G401.6 (cell line): ENCODE data around the gene GDF7.

Source experiments
- FAIRE-seq: peaks from 2 replicates; lab custom pipeline; 2012; peaks lifted over from hg19 to GRCh38; lab: Jason Lieb, UNC

Gene GDF7

DNA sequence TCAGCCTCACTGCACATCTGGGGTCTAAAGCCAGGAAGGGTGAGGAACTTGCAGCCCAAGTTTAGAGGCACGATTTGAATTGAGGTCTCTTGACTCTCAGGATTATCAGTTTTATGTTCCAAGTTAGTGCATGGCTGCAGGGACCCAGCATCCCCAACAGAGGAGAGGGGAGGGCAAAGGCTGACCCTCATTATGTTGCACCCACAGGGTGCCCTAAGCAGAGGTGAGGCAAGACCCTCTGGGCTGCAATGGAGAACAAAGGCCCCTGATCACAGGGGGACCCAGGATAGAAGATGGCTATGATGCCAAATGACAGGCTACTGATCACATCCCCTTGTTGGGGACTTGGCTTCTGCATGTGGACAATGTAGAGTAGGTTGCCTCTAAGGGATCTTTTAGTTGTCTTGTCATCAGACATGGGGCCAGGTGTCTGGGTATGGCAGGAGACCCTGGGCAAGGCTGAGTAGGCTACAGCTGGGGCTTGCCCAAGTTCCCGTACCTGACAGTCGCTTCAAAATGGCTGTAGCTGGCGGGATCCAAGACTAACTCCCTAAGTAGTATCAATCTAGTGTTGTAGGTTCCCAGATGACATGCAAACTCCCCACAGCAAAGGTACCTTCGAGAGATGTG, 4.5 kb upstream of the GDF7 start:
- no peak for FAIRE-seq

DNA sequence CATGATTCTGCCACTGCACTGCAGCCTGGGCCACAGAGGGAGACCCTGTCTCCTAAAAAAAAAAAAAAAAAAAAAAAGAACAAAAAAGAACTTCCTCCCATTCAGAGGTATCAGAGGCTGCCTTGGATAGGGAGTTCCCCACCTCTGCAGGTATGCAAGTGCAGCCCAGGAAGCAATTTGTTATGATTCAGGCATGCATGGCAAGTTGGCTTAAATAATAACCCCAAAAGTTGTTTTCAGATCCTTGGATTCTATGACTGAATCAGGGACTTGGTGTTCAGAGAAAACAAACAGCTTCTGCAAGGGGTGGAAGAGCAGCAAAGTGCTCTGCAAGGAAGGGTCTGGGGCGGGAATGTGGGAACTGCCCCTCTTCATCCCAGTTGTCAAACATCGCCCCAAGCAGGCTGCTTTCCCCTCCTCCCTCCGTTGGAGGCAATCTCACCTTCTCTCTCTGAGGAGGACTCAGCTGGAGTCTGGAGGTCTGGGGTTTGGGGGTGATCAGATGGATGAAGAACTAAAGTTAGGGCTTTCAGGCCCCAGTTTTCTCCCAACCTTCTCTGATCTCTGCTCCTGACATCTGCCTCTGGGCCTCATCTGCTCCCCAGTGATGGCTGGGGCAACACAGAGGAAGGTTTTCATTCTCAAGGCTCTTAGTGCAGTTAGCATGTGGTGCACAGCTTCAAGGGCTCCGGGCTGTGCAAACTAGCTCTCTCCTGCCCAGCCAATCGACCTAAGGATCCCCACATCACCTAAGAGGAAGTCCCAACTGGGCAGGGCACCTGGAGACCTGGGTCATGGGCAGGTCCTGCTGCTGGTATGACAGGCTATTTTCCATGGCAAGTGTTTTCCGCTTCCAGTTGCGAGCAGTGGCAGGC, 3.5 kb upstream of the GDF7 start:
- no peak for FAIRE-seq

DNA sequence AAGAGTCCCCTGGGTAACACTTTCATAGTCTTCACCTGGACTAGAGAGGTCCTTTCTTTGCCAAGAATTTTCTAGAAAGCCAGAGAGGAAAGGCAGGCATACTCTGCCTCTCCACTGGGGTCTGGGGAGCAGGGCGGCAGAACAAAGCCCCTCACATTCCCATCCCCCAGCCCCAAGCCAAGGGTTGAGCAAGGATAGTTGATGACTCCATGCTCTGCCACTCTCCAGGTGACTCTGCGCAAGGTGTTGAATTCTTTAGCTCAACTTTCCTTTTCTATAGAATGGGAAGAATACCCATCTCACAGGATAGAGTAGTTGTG, 2.9 kb upstream of the GDF7 start:
- FAIRE-seq, result no peak

DNA sequence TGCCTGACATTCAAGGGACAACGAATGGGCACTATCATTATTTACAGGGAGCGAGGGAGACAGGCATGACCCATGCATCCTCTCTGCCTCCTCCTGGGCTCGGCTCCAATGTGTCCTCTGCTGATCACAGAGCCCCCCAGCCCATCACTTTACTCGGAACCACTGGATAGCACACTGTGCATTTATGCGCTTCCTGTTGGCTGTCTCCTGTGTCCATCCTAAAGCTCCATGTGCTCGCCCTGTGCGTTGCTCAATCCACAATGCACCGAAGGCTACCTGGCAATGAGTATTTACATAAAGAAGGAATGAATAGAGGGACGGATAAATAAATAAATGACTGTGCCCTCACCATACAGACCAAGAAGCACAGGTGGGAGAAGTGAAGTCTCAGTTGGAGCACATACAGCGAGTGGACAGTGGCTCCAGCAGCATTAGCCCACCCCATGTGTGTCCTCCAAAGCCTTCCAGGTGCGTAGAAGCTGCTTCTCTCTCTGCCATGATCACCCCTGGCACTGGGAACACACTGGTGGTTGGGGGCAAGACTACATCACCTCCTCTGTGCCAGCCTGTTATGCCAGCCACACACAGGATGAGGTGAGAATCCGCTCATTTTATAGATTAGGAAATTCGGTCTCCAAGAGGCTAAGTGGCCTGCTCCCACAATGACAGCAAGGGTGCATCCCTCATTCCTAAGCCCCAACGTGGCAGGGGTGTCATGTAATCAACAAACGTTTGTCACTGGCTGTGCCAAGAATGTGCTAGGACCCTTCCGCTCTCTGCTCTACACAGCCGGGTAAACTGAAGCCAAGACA, 2.3 kb upstream of the GDF7 start:
- FAIRE-seq, result no peak

DNA sequence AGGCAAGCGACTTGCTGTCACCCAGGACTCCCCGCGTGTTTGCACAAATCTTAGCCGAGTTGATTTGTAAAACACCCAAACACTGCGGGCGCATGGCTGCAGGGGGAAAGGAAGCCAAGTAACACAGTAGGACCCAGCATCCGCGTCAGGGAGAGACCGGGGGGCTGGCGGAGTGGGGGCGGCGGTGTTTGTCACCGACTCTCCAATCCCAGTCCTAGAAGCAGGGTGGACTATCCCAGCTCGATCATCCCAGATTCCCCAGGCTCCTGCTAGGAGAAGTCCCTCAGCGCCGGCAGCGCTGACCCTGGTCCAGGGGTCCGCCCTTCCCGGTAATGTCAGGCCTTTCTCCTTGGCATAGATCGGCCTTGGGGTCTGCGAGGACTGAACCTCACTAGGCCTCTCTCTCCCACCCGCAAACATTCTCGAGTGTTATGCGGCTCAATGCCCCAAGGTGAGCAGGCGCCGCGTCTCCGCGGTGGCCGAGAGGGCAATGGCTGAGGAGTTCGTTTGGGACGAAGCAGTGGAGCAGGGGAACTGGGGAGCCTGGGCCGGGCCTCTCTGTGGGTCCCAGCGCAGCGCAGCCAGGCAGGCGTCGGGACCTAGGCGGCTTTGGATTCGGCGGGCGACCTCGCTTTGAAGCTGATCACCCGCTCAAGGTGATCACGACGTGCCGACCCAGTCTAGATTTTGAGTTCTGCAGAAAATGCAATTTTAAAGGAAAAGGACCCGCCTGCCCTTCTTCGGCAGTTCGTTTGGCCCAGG, 1.5 kb upstream of the GDF7 start:
- FAIRE-seq, result no peak

DNA sequence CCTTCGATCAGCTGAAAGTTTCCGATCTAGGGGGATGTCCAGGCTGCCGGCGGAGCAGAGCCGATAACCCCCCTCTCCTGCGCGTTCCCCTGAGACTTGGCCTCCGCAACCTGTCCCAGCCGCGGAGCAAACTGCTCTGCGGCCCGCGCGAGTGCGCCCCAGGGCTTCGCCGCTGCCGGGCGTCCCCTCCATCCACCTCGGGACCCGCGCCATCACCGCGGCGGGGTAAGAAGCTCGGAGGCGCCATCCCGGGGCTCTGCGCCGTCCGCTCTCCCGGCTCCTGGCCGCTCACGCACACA, 990 bp upstream of the GDF7 start:
- FAIRE-seq, result no peak

DNA sequence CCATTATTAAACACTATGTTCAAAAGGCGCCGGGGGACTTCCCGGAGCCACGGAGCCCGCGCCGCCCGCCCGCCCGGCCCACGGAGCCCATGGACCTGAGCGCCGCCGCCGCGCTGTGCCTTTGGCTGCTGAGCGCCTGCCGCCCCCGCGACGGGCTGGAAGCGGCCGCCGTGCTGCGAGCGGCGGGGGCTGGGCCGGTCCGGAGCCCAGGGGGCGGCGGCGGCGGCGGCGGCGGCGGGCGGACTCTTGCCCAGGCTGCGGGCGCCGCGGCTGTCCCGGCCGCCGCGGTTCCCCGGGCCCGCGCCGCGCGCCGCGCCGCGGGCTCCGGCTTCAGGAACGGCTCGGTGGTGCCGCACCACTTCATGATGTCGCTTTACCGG, 197 bp downstream of the GDF7 start:
- FAIRE-seq, result no peak

DNA sequence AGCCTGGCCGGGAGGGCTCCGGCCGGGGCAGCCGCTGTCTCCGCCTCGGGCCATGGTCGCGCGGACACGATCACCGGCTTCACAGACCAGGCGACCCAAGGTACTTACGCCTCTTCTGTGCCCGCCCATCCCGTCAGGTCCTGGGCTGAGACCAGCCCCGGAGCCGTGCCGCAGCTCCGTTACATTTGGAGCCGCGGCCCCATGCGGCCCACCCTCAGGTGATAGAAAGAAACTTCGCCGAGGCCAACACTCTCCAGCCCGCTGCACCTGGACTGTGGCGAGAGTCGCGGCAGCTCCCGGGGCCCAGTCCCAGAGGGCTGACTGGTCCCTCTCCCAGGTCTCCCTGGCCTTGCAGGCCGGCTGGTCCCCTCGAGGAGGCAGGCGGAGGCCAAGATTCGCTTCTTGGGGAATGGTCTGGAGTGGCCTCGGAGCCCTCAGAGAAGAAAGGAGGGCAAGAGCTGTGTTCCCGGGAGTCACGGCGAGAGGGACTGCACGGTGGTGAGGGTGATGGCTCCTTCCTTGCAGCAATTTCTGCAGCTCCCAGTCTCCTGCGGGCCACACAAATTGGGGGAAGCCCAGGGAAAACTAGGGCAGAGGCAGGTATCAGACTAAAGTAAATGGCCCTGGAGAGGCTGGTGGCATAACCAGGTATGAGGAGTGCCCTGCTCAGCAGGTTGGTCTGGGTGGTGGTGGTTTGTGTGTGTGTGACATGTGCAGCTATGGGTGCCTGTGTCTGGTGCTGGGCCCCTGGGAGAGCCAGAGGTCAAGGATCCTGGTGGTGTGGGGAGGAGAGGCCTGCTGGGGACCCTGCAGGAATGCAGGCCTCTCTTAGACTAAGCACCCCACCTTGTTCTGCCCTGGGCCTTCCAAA, 822 bp downstream of the GDF7 start:
- FAIRE-seq, result no peak

DNA sequence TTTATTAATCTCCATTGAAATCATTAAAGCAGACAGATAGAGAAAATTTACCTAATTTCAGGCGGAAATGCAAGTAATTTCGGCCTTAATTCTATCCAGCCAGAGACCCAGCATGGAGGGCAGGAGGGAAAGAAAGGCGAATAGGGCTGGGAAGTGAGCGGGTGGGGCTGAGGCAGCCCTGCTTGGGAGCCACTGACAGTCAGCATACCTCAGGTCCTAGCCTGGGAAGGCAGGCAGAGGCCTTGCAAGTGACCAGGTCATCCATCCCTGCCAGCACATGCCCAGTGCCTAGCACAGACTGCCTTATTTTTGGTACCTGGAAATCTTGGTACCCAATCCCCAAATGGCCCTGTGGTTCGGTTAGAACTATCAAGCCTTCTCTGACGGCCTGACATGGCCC, 1.5 kb downstream of the GDF7 start:
- no peak for FAIRE-seq

DNA sequence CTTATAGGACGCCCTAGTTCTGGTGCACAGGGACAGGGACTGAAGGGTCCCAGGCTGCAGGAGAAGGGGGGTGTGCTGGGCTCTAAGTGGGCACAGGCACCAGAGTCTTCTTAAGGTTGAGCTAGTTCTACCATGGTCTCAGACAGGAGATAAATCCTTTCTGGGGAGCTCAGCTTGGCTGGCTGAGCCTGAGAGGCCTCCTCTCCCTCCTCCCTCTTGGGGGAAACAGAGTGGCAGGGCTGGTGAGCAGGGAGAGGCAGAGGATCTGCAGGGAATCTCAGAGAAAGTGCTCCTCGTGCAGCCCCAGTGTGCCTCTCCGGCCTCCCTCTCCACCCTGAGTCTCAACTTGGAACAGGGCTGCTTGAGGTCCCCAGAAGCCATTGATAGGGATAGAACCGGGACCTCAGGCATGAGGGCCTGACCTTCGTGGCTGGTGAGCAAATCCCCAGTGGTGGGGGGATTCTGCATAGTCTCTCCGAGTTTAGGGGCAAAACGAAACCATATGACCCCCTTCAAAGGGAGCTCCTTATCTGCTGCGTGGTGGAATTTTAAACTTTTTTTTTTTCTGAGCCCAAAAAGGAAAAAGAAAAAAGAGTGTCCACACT, 2.0 kb downstream of the GDF7 start:
- FAIRE-seq, result no peak

DNA sequence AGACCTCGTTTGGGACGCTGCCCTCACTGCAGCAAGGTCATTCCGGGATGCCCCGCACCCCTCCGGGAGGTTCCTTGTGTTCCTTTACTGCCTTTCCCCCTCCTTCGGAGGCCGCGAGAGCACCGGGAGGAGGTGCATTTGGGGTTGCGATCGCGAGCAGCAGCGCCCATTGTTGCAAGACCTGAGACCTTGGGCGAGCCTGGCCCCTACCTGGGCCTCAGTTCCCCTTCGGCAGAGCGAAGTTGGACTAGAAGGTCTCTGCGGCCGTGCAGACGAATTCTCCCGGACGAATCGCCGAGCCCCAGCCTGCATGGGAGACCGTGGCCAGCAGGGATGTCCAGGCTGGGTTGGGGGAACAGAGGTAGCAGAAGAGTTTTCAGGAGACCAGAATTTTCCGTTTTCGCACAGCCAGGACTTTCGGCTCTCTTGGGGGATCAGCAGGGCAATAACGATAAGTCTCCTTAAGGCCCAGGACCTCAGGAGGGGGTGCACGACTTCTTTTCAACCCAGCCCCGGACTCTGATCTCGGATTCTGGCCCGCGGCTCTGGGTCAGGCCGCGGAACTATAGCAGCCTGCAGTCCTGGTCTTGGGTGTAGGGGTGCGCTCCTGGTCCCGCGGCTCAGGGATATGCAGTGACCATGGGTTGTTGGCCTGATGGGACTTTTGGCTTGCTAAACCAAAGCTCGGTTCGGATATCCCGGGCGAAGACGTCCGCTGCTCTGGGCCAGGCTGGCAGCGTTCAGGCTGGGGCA, 2.8 kb downstream of the GDF7 start:
- no peak for FAIRE-seq

DNA sequence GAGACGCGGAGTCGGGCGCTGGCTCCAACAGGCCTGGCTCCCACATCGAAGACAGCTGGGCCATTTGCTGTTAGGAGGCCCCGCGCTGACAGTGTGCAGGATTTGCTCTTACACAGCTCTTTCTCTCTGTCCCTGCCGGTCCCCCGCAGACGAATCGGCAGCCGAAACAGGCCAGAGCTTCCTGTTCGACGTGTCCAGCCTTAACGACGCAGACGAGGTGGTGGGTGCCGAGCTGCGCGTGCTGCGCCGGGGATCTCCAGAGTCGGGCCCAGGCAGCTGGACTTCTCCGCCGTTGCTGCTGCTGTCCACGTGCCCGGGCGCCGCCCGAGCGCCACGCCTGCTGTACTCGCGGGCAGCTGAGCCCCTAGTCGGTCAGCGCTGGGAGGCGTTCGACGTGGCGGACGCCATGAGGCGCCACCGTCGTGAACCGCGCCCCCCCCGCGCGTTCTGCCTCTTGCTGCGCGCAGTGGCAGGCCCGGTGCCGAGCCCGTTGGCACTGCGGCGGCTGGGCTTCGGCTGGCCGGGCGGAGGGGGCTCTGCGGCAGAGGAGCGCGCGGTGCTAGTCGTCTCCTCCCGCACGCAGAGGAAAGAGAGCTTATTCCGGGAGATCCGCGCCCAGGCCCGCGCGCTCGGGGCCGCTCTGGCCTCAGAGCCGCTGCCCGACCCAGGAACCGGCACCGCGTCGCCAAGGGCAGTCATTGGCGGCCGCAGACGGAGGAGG, 3.5 kb downstream of the GDF7 start:
- no peak for FAIRE-seq

DNA sequence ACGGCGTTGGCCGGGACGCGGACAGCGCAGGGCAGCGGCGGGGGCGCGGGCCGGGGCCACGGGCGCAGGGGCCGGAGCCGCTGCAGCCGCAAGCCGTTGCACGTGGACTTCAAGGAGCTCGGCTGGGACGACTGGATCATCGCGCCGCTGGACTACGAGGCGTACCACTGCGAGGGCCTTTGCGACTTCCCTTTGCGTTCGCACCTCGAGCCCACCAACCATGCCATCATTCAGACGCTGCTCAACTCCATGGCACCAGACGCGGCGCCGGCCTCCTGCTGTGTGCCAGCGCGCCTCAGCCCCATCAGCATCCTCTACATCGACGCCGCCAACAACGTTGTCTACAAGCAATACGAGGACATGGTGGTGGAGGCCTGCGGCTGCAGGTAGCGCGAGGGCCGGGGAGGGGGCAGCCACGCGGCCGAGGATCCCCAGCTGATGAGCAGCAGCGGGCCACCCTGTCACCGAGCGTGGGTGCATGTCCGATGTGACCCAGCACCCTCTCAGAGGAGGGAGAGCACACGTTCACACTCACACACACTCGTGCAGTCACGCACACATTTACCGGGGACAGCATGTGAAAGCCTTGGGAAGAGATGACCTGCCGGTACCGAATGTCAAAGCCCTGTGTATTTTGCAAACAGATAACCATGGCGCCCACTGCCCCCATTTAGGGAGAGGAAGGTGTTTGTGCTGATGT, 4.2 kb downstream of the GDF7 start:
- no peak for FAIRE-seq

DNA sequence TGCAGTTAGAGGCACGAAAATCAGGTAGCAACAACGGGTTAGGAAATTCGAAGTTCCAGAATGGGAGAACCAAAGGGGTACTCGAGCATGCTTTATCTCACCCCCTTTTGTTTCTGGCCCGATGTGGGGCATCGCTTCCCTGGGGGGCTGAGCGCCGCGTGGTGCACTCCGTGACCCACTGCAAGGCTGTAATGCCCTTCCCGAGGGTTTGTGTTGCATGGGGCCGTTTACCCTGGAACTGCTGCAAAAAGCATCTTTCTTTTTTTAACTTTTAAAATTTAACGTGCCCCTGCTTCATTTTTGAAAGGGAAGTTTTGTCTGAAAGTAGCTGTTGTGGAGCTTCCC, 4.8 kb downstream of the GDF7 start:
- no peak for FAIRE-seq

DNA sequence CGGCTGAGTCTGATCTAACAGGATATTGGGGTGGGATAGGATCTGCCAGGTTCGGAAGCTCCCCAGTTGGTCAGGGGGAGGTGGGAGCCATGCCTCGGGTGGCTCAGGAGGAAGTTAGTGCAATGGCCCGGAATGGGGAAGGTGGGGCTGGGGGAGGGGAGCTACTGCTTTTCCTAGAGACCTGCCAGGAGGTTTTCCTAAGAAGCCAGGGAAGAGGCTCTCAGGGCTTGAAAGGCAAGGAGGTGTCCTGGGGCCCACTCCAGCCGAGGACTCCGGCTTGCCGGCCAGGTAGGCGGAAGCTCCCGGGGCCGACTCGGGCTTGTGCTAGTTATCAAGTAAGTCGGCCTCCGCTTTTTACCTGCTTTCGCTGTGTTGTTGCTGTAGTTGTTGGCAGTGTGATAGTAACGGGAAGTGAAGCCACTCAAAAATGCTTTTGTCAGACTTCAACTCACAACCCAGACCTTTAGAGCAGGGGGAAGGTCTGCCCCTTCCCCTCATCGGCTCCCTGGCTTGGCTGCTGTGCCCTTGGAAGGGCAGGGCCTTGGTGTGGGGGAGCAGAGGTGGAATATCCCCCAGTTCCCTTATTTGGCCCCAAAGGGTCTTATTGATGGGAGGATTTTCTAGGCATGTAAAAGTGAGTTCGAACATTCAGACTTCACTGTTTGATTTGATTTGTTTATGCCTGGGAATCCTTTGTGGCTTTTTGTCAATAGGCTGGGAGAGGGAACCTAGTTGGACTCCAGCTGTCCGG, 5.4 kb downstream of the GDF7 start:
- no peak for FAIRE-seq

DNA sequence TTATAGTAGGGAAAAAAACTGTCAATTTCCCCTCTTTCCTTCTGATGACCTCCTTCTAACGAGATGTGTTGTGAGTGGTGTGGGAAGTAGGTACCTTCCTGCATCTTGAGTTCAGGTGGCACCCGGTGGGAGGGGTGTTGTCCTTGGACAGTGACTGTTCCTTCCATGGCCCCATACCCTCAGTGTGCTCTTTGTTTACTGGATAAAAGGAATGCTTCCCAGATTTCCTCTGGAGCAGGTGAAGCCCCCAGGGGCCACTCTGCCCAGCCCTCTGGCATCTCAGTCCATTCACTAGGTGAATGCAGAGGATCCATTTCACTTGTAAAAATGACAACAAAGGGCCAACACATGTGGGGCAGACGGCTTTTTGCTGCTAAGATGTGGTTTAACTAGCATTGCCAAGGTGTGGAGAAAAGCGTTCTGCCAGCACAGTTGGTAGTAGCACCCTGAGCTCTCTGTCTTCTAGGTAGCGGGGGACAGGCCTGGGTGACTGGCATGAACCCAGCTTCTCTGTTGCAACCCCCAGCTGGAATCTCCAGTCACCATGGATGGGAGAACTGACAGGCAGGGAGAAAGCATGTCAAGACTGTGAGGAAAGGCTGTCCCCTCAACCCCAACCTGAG, 6.9 kb downstream of the GDF7 start:
- FAIRE-seq, result no peak

DNA sequence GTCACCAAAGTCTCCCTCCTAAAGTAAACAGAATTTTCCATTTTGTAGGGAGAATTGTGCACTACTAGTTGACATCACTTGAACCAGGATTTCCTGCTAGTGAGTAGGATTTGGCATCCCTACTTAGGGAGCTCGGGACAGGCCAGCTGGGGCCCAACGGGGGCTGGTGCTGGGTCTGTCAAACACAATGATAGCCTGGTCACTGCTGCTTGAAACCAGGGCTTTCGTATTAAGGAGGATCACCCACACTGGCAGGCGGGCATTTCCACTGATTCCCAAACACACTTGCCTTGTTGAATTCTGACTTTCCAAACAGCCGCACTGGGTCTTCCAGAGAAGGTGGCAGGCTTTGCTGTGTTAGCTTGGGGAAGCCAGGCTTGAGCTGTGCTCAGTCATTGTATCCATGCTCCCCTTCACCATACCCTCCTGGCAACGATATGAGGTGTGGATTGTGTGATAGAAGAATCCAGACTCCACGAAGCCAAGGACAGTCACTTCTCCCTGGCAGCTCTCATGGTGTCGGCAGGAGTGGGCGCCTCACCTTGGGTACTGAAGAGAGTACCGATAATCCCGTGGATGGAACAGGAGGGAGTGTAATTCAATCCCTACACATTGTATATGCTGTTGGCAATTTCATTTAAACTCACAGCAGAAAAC, 7.5 kb downstream of the GDF7 start:
- FAIRE-seq, result no peak
